ENCODE measurements around the gene B9D1. TPM values are rescaled to one million over a fixed set of nuclear protein-coding genes. Genes with fewer than 3 reads are reported as not detected.

The B9D1 gene
- total RNA-seq, 6 experiments from 2014 or later, result 18.0 to 28.9 (median 24.5) TPM

DNA sequence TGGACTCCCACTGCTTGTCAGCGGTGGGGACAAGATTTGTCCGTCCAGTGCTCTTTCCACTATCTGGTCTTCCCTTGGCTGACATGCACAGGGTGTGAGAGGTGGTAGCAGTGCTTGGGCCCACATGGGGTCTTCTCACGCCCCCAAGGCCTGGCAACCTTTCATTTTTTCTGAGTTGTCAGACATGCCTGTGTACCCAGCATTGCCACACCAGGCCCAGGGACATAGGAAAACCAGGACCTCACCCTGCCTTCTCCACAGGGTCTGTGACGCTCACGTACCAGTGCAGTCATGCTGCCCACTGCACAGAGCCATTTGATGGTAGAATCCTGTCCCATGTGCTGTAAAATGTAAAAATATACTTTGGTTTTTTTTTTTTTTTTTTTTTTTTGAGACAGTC is 57.8 kb downstream of the B9D1 start:
- no peak for TF ChIP-seq CTCF (IDR thresholded peaks at IDR 0.05)
- H3K4me1 Mint-ChIP-seq (ENCODE audit: low read depth), result peaks cover 29% of the 10 kb centered on the region
- peaks cover 8% of the 10 kb centered on the region for H3K36me3 Mint-ChIP-seq (ENCODE audit: low read depth)
- DNase-seq, result no peak
- no peak overlapping the region for H3K27ac Mint-ChIP-seq
- no peaks in the 10 kb centered on the region; the same call in 1 of the 2 replicates for H3K27me3 Mint-ChIP-seq (ENCODE audit: insufficient read depth)
- H3K4me3 Mint-ChIP-seq, result no peak overlapping the region
- H3K9me3 Mint-ChIP-seq, result no peaks in the 10 kb centered on the region

- Mint-ChIP-seq H3K9me3 (no peaks in the 10 kb centered on the region), H3K27me3 (ENCODE audit: insufficient read depth) (no peaks in the 10 kb centered on the region; the same call in 1 of the 2 replicates), H3K4me3 (no peak overlapping the region), H3K36me3 (ENCODE audit: low read depth) (peaks cover 5% of the 10 kb centered on the region), H3K27ac (peak overlapping the region; percentile 34; the same call in 1 of the 2 replicates), H3K4me1 (ENCODE audit: low read depth) (peaks cover 24% of the 10 kb centered on the region)
- no peak for TF ChIP-seq CTCF (IDR thresholded peaks at IDR 0.05)
- DNase-seq, result peak; percentile 40
These were observed 58.3 kb downstream of the B9D1 start for GRCh38 chr17:19304209-19304608.

DNA sequence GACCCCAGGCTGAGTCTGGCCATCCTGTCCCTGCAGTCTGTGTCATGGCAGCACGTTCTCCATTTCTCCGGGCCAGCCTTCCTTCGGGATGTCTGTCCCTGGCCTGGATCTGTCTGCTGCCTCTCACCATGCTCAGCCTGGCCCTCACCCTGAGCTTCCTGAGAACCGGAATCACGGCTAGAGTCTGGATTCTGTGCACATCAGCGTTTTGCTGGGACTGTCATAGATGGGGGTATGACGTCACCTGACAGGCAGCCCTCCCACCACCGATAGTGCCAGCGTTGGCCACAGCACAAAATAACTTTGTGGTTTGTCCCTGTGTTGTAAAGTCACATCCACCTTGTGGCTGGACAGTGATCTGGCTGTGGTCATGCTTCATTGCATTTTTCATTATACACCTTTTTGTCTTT is 59.2 kb downstream of the B9D1 start:
- H3K4me3 Mint-ChIP-seq, result no peak overlapping the region
- H3K4me1 Mint-ChIP-seq (ENCODE audit: low read depth), result peaks cover 24% of the 10 kb centered on the region
- H3K27me3 Mint-ChIP-seq (ENCODE audit: insufficient read depth), result no peaks in the 10 kb centered on the region; the same call in 1 of the 2 replicates
- H3K27ac Mint-ChIP-seq, result no peak overlapping the region
- H3K9me3 Mint-ChIP-seq, result no peaks in the 10 kb centered on the region
- no peak for DNase-seq
- TF ChIP-seq CTCF (IDR thresholded peaks at IDR 0.05), result no peak
- peaks cover 5% of the 10 kb centered on the region for H3K36me3 Mint-ChIP-seq (ENCODE audit: low read depth)

DNA sequence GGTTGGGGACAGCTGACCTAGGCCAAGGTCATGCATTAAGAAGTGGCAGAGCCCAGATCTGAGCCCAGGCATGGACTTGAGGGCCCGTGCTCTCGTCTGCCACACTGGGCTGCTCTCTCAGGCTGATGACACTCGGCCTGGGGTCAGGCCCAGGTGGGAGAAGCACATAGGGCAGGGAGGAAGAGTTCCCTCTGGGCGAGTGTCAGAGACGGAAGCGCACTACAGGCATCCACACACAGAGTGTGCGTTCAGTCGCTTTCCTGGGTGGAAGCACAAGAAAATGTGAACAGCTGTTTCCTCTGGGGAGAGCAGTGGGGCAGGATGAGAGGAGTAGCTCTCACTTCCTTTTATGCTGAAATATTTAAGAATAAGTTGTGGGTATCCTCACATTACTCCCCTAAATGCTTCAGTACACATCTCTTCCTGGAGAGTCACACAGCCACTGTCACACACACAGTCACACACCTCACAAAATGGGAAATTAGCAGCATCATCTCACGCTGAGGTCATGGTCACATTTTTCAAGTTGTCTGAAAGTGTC is 59.7 kb downstream of the B9D1 start:
- no peaks in the 10 kb centered on the region for H3K27me3 Mint-ChIP-seq (ENCODE audit: insufficient read depth)

GRCh38 chr17:19301973-19302372 is 60.5 kb downstream of the B9D1 start:
- Mint-ChIP-seq H3K27me3 (ENCODE audit: insufficient read depth) (no peaks in the 10 kb centered on the region), H3K36me3 (ENCODE audit: low read depth) (peaks cover 5% of the 10 kb centered on the region; the same call in 1 of the 2 replicates), H3K4me1 (ENCODE audit: low read depth) (peaks cover 24% of the 10 kb centered on the region), H3K9me3 (no peaks in the 10 kb centered on the region), H3K27ac (no peak overlapping the region), H3K4me3 (no peak overlapping the region)
- TF ChIP-seq CTCF (IDR thresholded peaks at IDR 0.05), result no peak
- DNase-seq, result no peak

More for the DNA sequence above, 59.7 kb downstream of the B9D1 start:
- Mint-ChIP-seq H3K4me3 (no peak overlapping the region), H3K9me3 (no peaks in the 10 kb centered on the region), H3K36me3 (ENCODE audit: low read depth) (peaks cover 5% of the 10 kb centered on the region; the same call in 1 of the 2 replicates), H3K4me1 (ENCODE audit: low read depth) (peaks cover 24% of the 10 kb centered on the region), H3K27ac (no peak overlapping the region)
- no peak for TF ChIP-seq CTCF (IDR thresholded peaks at IDR 0.05)
- no peak for DNase-seq

Data from HFFc6 (cell line).